Neural progenitor cell (in vitro differentiated cells): Measurements from ENCODE around the gene ASMT. TPM values are rescaled to one million over a fixed set of nuclear protein-coding genes. Genes with fewer than 3 reads are reported as not detected.
"Not testable (repeated sequence)": the region's sequence is repeated elsewhere in the genome, so short reads cannot be mapped to it uniquely, and the experiment has no call there.

Experiments
- DNase-seq: peaks from one replicate; pipeline ENCODE4 v3.0.0-alpha.2; 2016; ENCODE audit warnings: low spot score
- H2AFZ ChIP-seq: fragments of 200-600 bp; sonication (generic); replicated peaks from 2 replicates; pipeline ENCODE4 v1.6.1; 2016; ENCODE audit warnings: antibody characterized with exemption
- H3F3A ChIP-seq: fragments of 200-600 bp; sonication (generic); 2 replicates; pipeline ENCODE4 v1.6.1; 2016; ENCODE audit warnings: antibody characterized with exemption, low read depth
- H3K27ac ChIP-seq: fragments of 200-600 bp; sonication (generic); 2 replicates; pipeline ENCODE4 v1.5.1; 2016; ENCODE audit warnings: mild to moderate bottlenecking
- H3K27me3 ChIP-seq: fragments of 200-600 bp; sonication (generic); 2 replicates; pipeline ENCODE4 v1.6.1; 2016; ENCODE audit warnings: mild to moderate bottlenecking, moderate library complexity
- H3K36me3 ChIP-seq: fragments of 200-600 bp; sonication (generic); 2 replicates; pipeline ENCODE4 v1.5.1; 2016
- H3K4me1 ChIP-seq: fragments of 200-600 bp; sonication (generic); 2 replicates; pipeline ENCODE4 v1.6.1; 2016; ENCODE audit warnings: mixed run types
- H3K4me2 ChIP-seq: fragments of 200-600 bp; sonication (generic); 2 replicates; pipeline ENCODE4 v1.6.1; 2016
- H3K4me3 ChIP-seq: fragments of 200-600 bp; sonication (generic); 2 replicates; pipeline ENCODE4 v1.5.1; 2016
- H3K79me2 ChIP-seq: fragments of 200-600 bp; sonication (generic); 2 replicates; pipeline ENCODE4 v1.6.1; 2016; ENCODE audit warnings: low read depth
- H3K9ac ChIP-seq: fragments of 200-600 bp; sonication (generic); 2 replicates; pipeline ENCODE4 v1.6.1; 2016
- H3K9me3 ChIP-seq: fragments of 200-600 bp; sonication (generic); 2 replicates; pipeline ENCODE4 v1.5.1; 2016; ENCODE audit warnings: low read depth
- H4K20me1 ChIP-seq: fragments of 200-600 bp; sonication (generic); 2 replicates; pipeline ENCODE4 v1.6.1; 2016; ENCODE audit warnings: low read depth
- H3K27ac Mint-ChIP-seq: 3 replicates; pipeline ENCODE4 v1.8.0; 2021; ENCODE audit warnings: mixed read lengths
- H3K27me3 Mint-ChIP-seq: 2 replicates; pipeline ENCODE4 v1.8.0; 2022; ENCODE audit warnings: low read depth, mild to moderate bottlenecking, inconsistent platforms, moderate library complexity, mixed read lengths; ENCODE audit not compliant: insufficient read depth
- H3K36me3 Mint-ChIP-seq: 3 replicates; pipeline ENCODE4 v1.8.0; 2021; ENCODE audit warnings: mixed read lengths
- H3K4me1 Mint-ChIP-seq: 3 replicates; pipeline ENCODE4 v1.8.0; 2021; ENCODE audit warnings: mixed read lengths
- H3K4me3 Mint-ChIP-seq: 3 replicates; pipeline ENCODE4 v1.8.0; 2021; ENCODE audit warnings: mild to moderate bottlenecking, moderate library complexity, mixed read lengths
- H3K9me3 Mint-ChIP-seq: 3 replicates; pipeline ENCODE4 v1.8.0; 2020; ENCODE audit warnings: mixed read lengths
- EZH2 ChIP-seq: fragments of 200-600 bp; sonication (generic); IDR thresholded peaks from 2 replicates; pipeline ENCODE4 v1.6.1; 2017; ENCODE audit warnings: antibody characterized with exemption, mild to moderate bottlenecking, moderate library complexity
- EZH2phosphoT487 ChIP-seq: fragments of 200-600 bp; sonication (generic); IDR thresholded peaks from 2 replicates; pipeline ENCODE4 v1.6.1; 2017; ENCODE audit warnings: antibody characterized with exemption
- total RNA-seq: library from RNA; depleted of rRNA; stranded (reverse); fragments of >200 nt; gene quantifications from 2 replicates; pipeline ENCODE4 v1.2.3, GENCODE V29; 2015; ENCODE audit warnings: low replicate concordance
- TF ChIP-seq, protein P1 (sequence below): fragments of 200-600 bp; sonication (generic); IDR thresholded peaks from 2 replicates; pipeline ENCODE4 v1.5.1; 2017; ENCODE audit warnings: antibody characterized with exemption, mild to moderate bottlenecking

ASMT gene
- total RNA-seq, 1 donor from 2014 or later, result not detected

DNA sequence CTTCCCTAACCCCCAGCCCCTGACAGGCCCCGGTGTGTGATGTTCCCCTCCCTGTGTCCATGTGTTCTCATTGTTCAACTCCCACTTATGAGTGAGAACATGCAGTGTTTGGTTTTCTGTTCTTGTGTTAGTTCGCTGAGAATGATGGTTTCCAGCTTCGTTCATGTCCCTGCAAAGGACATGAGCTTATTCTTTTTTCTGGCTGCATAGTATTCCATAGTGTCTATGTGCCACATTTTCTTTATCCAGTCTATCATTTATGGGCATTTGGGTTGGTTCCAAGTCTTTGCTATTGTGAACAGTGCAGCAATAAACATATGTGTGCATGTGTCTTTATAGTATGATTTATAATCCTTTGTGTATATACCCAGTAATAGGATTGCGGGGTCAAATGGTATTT is 67.6 kb downstream of the ASMT start:
- H3K27me3 Mint-ChIP-seq, H3K4me3 ChIP-seq, H3K4me3 Mint-ChIP-seq, H3K9me3 ChIP-seq, H3K36me3 ChIP-seq, H2AFZ ChIP-seq, H3K4me1 ChIP-seq, H3K36me3 Mint-ChIP-seq, H3K9me3 Mint-ChIP-seq, H3K4me2 ChIP-seq, H4K20me1 ChIP-seq, H3K27me3 ChIP-seq, H3K9ac ChIP-seq, H3K79me2 ChIP-seq, H3F3A ChIP-seq, H3K27ac ChIP-seq, H3K27ac Mint-ChIP-seq, DNase-seq: not testable (repeated sequence)
- peaks cover 13% of the 10 kb centered on the region for H3K4me1 Mint-ChIP-seq

DNA sequence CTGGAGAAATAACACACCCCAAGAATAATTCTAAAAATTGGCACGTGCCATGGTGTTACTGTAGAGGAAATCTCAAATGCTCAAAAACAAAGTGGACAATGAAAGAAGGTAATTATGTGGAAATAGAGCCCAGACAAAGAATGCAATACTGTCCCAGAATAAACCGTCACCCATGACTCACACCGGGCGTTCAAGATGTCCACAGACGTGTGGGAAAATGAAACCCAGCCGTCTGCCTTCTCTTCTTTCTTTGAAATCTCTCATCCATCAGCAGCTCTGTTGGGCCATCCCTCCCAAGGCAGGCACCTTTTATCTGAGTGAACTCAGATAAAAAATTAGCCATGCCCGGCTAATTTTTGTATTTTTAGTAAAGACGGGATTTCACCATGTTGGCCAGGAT is 70.0 kb downstream of the ASMT start:
- not testable (repeated sequence) for H3K36me3 Mint-ChIP-seq, H3K27ac Mint-ChIP-seq, H3K27ac ChIP-seq, H2AFZ ChIP-seq, H3K9ac ChIP-seq, H3K9me3 Mint-ChIP-seq, H3K9me3 ChIP-seq, H3F3A ChIP-seq, H3K27me3 ChIP-seq, DNase-seq, H3K4me1 ChIP-seq, H3K4me2 ChIP-seq, H3K36me3 ChIP-seq, H3K79me2 ChIP-seq, H4K20me1 ChIP-seq, H3K4me3 ChIP-seq, H3K4me1 Mint-ChIP-seq
- Mint-ChIP-seq H3K27me3 (peaks cover 10% of the 10 kb centered on the region), H3K4me3 (peak overlapping the region; percentile 24)

DNA sequence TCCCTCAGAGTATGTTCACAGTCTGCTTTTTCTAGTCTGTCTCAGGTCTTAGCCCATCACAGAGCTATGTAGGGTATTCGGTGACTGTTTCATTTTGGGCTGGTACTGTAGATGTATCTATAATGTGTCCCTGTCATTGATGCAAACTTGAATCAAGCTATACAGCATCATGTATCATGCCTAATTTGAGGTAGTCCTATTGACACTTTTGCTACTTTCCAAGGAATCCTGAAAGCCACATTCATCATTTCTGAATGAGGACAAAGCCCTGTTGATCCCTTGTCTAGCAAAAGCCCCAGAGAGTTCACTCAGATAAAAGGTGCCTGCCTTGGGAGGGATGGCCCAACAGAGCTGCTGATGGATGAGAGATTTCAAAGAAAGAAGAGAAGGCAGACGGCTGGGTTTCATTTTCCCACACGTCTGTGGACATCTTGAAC is 70.6 kb downstream of the ASMT start:
- not testable (repeated sequence) for H3K27me3 ChIP-seq, H3K79me2 ChIP-seq, H3K9me3 ChIP-seq, H3K4me1 Mint-ChIP-seq, H3K4me2 ChIP-seq, H4K20me1 ChIP-seq, H3K4me3 ChIP-seq, H2AFZ ChIP-seq, H3K4me1 ChIP-seq, H3K36me3 ChIP-seq, H3K27ac Mint-ChIP-seq, H3F3A ChIP-seq, H3K9me3 Mint-ChIP-seq, H3K27ac ChIP-seq, H3K36me3 Mint-ChIP-seq, H3K9ac ChIP-seq
- peaks cover 10% of the 10 kb centered on the region for H3K27me3 Mint-ChIP-seq
- peak overlapping the region; percentile 24 for H3K4me3 Mint-ChIP-seq
- peak; percentile 28 for DNase-seq

DNA sequence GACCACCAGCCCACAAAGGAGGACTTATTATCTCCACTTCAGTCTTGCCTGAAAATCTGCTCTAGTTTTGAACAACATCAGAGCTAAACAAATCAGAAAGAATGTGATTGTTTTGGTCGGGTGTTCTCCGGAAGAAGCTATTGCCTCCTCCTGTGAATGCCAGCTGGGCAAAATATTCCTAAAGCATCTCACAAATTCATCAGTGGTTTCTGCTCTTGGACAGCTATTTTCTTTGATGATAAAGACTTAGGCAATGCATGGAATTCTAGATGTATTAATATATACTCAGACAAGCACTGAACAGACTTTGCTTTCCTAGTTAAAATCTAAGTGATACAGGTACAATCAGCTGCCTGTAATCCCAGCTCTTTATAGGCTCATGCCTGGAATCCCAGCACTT is 71.8 kb downstream of the ASMT start:
- DNase-seq, result no peak
- H3K27me3 ChIP-seq, result no peaks in the 10 kb centered on the region
- H3K4me1 Mint-ChIP-seq, result peaks cover 5% of the 10 kb centered on the region
- H3K36me3 ChIP-seq, result no peaks in the 10 kb centered on the region
- no peak overlapping the region for H3K27ac ChIP-seq
- no peak overlapping the region for H2AFZ ChIP-seq
- H3K27me3 Mint-ChIP-seq, result peaks cover 8% of the 10 kb centered on the region
- no peaks in the 10 kb centered on the region for H4K20me1 ChIP-seq
- no peak overlapping the region for H3K4me2 ChIP-seq
- H3K27ac Mint-ChIP-seq, result no peak overlapping the region
- H3K9ac ChIP-seq, result no peak overlapping the region
- H3K4me3 Mint-ChIP-seq, result no peak overlapping the region
- H3K9me3 Mint-ChIP-seq, result peaks cover 2% of the 10 kb centered on the region
- H3K4me1 ChIP-seq, result no peaks in the 10 kb centered on the region
- H3K4me3 ChIP-seq, result no peak overlapping the region
- no peaks in the 10 kb centered on the region for H3K36me3 Mint-ChIP-seq
- no peak for TF ChIP-seq EZH2
- TF ChIP-seq EZH2phosphoT487, result no peak
- TF ChIP-seq, protein P1, sequence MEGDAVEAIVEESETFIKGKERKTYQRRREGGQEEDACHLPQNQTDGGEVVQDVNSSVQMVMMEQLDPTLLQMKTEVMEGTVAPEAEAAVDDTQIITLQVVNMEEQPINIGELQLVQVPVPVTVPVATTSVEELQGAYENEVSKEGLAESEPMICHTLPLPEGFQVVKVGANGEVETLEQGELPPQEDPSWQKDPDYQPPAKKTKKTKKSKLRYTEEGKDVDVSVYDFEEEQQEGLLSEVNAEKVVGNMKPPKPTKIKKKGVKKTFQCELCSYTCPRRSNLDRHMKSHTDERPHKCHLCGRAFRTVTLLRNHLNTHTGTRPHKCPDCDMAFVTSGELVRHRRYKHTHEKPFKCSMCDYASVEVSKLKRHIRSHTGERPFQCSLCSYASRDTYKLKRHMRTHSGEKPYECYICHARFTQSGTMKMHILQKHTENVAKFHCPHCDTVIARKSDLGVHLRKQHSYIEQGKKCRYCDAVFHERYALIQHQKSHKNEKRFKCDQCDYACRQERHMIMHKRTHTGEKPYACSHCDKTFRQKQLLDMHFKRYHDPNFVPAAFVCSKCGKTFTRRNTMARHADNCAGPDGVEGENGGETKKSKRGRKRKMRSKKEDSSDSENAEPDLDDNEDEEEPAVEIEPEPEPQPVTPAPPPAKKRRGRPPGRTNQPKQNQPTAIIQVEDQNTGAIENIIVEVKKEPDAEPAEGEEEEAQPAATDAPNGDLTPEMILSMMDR, result no peak
- H3K9me3 ChIP-seq, result no peaks in the 10 kb centered on the region
- no peaks in the 10 kb centered on the region for H3K79me2 ChIP-seq
- H3F3A ChIP-seq, result peaks cover 5% of the 10 kb centered on the region

Other genes starting within 250 kb of the ASMT start
- 193 and 487 TPM in 2 replicates for gene SLC25A6, start 222.9 kb upstream of the ASMT start, total RNA-seq
- 46.1 and 73.2 TPM in 2 replicates for gene ASMTL, start 162.2 kb upstream of the ASMT start, total RNA-seq
- 0.32 and 0.68 TPM in 2 replicates for gene P2RY8, start 77.9 kb upstream of the ASMT start, total RNA-seq
- 10.7 and 38.5 TPM in 2 replicates for gene AKAP17A, start 23.5 kb upstream of the ASMT start, total RNA-seq